ENCODE data around the gene GLI1. TPM values are rescaled to one million over a fixed set of nuclear protein-coding genes. Genes with fewer than 3 reads are reported as not detected.
A peak's percentile ranks its signal among the peaks of the same experiment; 100 is the strongest.

GLI1 gene
- total and polyA plus RNA-seq, 2 of the 13 experiments (the other 11 are each of a cell fraction or from before 2014, with no cell fraction given), result 0.09 to 0.20 TPM

DNA sequence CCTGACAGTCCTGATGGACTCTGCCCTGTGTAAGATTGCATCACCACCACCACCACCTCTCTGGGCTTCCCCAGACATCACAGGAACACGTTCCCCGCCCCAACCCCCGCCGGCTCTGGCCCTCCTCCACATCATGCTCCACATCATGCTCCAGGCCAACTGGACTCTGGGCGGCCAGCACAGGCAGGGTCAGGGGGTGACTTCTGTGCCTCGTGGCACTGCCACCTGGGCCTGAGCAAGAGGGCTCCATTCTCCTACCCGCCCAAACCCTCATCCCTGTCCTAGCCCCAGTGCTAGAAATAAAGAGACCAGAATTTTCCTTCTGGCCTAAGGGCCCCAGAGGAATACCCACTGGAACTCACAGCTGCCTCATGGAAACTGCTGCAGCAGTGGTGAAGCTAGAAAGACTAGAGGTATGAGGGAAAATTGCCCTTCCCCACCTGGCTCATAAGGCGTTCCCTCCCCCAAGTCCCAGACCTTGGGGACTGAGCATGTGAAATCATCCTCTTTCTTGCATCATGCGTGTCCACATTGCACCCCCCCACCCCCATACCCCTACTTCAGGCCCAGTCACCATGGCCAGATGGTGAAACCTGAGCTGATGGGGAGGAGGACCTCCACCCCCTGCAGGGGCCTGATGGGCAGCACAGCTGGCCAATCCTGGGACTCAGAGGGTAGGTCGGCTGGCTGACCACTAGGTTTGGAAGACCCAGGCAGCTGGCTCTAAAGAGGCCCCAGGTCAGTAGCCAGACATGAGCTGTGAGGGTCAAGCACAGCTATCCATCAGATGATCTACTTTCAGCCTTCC, 4.8 kb upstream of the GLI1 start, which contains the start of gene INHBE (continued):
- TF ChIP-seq CHD2 (IDR thresholded peaks at IDR 0.05; ENCODE audit: low read depth, low read length) (0 out of 2 replicates have a peak, but pooled peaks have one; percentile 45), NONO (IDR thresholded peaks at IDR 0.05) (no peak), NONO (CRISPR knock-in tag; conservative IDR thresholded peaks at IDR 0.05) (peak; percentile 97), JDP2 (CRISPR knock-in tag; IDR thresholded peaks at IDR 0.05; ENCODE audit: borderline replicate concordance) (no peak), BHLHE40 (IDR thresholded peaks at IDR 0.05; ENCODE audit: low read length) (peak; percentile 73), SNAI1 (CRISPR knock-in tag; IDR thresholded peaks at IDR 0.05; ENCODE audit: borderline replicate concordance) (no peak), ZFAT (CRISPR knock-in tag; conservative IDR thresholded peaks at IDR 0.05) (no peak), HNRNPLL (IDR thresholded peaks at IDR 0.05; ENCODE audit: low read depth, low read length, poor library complexity, severe bottlenecking) (no peak), RAD21 (CRISPR knock-in tag; IDR thresholded peaks at IDR 0.05) (0 out of 2 replicates have a peak, but pooled peaks have one; percentile 23), ZNF891 (CRISPR knock-in tag; IDR thresholded peaks at IDR 0.05) (peak; percentile 54; the same call in 1 of the 2 replicates), PRMT3 (CRISPR knock-in tag; IDR thresholded peaks at IDR 0.05; ENCODE audit: borderline replicate concordance, low read depth) (no peak), ZNF367 (CRISPR knock-in tag; IDR thresholded peaks at IDR 0.05; ENCODE audit: borderline replicate concordance) (no peak), ZNF7 (CRISPR knock-in tag; IDR thresholded peaks at IDR 0.05) (no peak), ZNF567 (CRISPR knock-in tag; IDR thresholded peaks at IDR 0.05; ENCODE audit: borderline replicate concordance) (peak; percentile 40), PHF8 (CRISPR knock-in tag; IDR thresholded peaks at IDR 0.05) (peak; percentile 28; the same call in 1 of the 2 replicates), ZNF615 (CRISPR knock-in tag; IDR thresholded peaks at IDR 0.05; ENCODE audit: borderline replicate concordance) (no peak)
- TF ChIP-seq, protein P1, sequence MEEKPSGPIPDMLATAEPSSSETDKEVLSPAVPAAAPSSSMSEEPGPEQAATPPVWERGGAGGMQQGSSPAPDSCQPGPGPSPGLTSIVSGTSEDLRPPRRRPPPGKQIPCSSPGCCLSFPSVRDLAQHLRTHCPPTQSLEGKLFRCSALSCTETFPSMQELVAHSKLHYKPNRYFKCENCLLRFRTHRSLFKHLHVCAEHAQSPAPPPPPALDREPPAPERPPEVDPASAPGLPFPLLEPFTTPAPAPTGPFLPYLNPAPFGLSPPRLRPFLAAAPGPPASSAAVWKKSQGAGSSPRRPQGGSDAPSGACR (CRISPR knock-in tag; IDR thresholded peaks at IDR 0.05), result peak; percentile 83; the same call in 1 of the 2 replicates
- TF ChIP-seq, protein P2, sequence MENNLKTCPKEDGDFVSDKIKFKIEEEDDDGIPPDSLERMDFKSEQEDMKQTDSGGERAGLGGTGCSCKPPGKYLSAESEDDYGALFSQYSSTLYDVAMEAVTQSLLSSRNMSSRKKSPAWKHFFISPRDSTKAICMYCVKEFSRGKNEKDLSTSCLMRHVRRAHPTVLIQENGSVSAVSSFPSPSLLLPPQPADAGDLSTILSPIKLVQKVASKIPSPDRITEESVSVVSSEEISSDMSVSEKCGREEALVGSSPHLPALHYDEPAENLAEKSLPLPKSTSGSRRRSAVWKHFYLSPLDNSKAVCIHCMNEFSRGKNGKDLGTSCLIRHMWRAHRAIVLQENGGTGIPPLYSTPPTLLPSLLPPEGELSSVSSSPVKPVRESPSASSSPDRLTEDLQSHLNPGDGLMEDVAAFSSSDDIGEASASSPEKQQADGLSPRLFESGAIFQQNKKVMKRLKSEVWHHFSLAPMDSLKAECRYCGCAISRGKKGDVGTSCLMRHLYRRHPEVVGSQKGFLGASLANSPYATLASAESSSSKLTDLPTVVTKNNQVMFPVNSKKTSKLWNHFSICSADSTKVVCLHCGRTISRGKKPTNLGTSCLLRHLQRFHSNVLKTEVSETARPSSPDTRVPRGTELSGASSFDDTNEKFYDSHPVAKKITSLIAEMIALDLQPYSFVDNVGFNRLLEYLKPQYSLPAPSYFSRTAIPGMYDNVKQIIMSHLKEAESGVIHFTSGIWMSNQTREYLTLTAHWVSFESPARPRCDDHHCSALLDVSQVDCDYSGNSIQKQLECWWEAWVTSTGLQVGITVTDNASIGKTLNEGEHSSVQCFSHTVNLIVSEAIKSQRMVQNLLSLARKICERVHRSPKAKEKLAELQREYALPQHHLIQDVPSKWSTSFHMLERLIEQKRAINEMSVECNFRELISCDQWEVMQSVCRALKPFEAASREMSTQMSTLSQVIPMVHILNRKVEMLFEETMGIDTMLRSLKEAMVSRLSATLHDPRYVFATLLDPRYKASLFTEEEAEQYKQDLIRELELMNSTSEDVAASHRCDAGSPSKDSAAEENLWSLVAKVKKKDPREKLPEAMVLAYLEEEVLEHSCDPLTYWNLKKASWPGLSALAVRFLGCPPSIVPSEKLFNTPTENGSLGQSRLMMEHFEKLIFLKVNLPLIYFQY (CRISPR knock-in tag; IDR thresholded peaks at IDR 0.05; ENCODE audit: borderline replicate concordance), result peak; percentile 84; the same call in 1 of the 2 replicates
- TF ChIP-seq, protein P3, sequence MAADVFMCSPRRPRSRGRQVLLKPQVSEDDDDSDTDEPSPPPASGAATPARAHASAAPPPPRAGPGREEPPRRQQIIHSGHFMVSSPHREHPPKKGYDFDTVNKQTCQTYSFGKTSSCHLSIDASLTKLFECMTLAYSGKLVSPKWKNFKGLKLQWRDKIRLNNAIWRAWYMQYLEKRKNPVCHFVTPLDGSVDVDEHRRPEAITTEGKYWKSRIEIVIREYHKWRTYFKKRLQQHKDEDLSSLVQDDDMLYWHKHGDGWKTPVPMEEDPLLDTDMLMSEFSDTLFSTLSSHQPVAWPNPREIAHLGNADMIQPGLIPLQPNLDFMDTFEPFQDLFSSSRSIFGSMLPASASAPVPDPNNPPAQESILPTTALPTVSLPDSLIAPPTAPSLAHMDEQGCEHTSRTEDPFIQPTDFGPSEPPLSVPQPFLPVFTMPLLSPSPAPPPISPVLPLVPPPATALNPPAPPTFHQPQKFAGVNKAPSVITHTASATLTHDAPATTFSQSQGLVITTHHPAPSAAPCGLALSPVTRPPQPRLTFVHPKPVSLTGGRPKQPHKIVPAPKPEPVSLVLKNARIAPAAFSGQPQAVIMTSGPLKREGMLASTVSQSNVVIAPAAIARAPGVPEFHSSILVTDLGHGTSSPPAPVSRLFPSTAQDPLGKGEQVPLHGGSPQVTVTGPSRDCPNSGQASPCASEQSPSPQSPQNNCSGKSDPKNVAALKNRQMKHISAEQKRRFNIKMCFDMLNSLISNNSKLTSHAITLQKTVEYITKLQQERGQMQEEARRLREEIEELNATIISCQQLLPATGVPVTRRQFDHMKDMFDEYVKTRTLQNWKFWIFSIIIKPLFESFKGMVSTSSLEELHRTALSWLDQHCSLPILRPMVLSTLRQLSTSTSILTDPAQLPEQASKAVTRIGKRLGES (CRISPR knock-in tag; IDR thresholded peaks at IDR 0.05; ENCODE audit: borderline replicate concordance), result peak; percentile 51; the same call in 1 of the 2 replicates
- TF ChIP-seq, protein P4, sequence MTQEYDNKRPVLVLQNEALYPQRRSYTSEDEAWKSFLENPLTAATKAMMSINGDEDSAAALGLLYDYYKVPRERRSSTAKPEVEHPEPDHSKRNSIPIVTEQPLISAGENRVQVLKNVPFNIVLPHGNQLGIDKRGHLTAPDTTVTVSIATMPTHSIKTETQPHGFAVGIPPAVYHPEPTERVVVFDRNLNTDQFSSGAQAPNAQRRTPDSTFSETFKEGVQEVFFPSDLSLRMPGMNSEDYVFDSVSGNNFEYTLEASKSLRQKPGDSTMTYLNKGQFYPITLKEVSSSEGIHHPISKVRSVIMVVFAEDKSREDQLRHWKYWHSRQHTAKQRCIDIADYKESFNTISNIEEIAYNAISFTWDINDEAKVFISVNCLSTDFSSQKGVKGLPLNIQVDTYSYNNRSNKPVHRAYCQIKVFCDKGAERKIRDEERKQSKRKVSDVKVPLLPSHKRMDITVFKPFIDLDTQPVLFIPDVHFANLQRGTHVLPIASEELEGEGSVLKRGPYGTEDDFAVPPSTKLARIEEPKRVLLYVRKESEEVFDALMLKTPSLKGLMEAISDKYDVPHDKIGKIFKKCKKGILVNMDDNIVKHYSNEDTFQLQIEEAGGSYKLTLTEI (CRISPR knock-in tag; conservative IDR thresholded peaks at IDR 0.05), result no peak

Data from HepG2 (cell line).